ENCODE data around the gene PBOV1.

PBOV1 gene

GRCh38 chr6:138253731-138254130 lies 35.4 kb upstream of the PBOV1 start:
- no peak for TF ChIP-seq MAX (IDR thresholded peaks at IDR 0.05)

- TF ChIP-seq FOXM1 (IDR thresholded peaks at IDR 0.05; ENCODE audit: borderline replicate concordance, low read depth) (no peak), ZBTB7A (IDR thresholded peaks at IDR 0.05; ENCODE audit: low read depth) (no peak), CEBPB (IDR thresholded peaks at IDR 0.05) (no peak), CREB1 (IDR thresholded peaks at IDR 0.05; ENCODE audit: low read depth) (no peak), RAD21 (IDR thresholded peaks at IDR 0.05; ENCODE audit: low read depth) (no peak), NFIC (IDR thresholded peaks at IDR 0.05) (no peak), TEAD4 (IDR thresholded peaks at IDR 0.05) (no peak), YY1 (IDR thresholded peaks at IDR 0.05; ENCODE audit: low read depth) (no peak), EGR1 (IDR thresholded peaks at IDR 0.05) (no peak)
Measured at GRCh38 chr6:138250513-138251247, 32.4 kb upstream of the PBOV1 start.

GRCh38 chr6:138250053-138250452 lies 31.8 kb upstream of the PBOV1 start:
- TF ChIP-seq YY1 (IDR thresholded peaks at IDR 0.05; ENCODE audit: low read depth) (no peak), TEAD4 (IDR thresholded peaks at IDR 0.05) (no peak), EGR1 (IDR thresholded peaks at IDR 0.05) (no peak), REST (IDR thresholded peaks at IDR 0.05; ENCODE audit: low read depth) (no peak), EP300 (IDR thresholded peaks at IDR 0.05; ENCODE audit: borderline replicate concordance) (no peak), CEBPB (IDR thresholded peaks at IDR 0.05) (no peak), TAF1 (IDR thresholded peaks at IDR 0.05; ENCODE audit: low read depth) (no peak), ZBTB7A (IDR thresholded peaks at IDR 0.05; ENCODE audit: low read depth) (no peak), TCF12 (IDR thresholded peaks at IDR 0.05; ENCODE audit: low read depth) (no peak)

- TF ChIP-seq YY1 (IDR thresholded peaks at IDR 0.05; ENCODE audit: low read depth): no peak
- no peak for TF ChIP-seq RAD21 (IDR thresholded peaks at IDR 0.05; ENCODE audit: low read depth)
- TF ChIP-seq NFIC (IDR thresholded peaks at IDR 0.05): no peak
- TF ChIP-seq TAF1 (IDR thresholded peaks at IDR 0.05; ENCODE audit: low read depth): no peak
- TF ChIP-seq REST (IDR thresholded peaks at IDR 0.05; ENCODE audit: low read depth): no peak
- TF ChIP-seq TEAD4 (IDR thresholded peaks at IDR 0.05): no peak
- no peak for TF ChIP-seq EP300 (IDR thresholded peaks at IDR 0.05; ENCODE audit: borderline replicate concordance)
- TF ChIP-seq CREB1 (IDR thresholded peaks at IDR 0.05; ENCODE audit: low read depth): no peak
- no peak for TF ChIP-seq MAX (IDR thresholded peaks at IDR 0.05)
- no peak for TF ChIP-seq EGR1 (IDR thresholded peaks at IDR 0.05)
- TF ChIP-seq ZBTB7A (IDR thresholded peaks at IDR 0.05; ENCODE audit: low read depth): no peak
- no peak for TF ChIP-seq FOXM1 (IDR thresholded peaks at IDR 0.05; ENCODE audit: borderline replicate concordance, low read depth)
Measured at GRCh38 chr6:138248878-138249277, 30.6 kb upstream of the PBOV1 start.

- TF ChIP-seq RAD21 (IDR thresholded peaks at IDR 0.05; ENCODE audit: low read depth) (no peak), CEBPB (IDR thresholded peaks at IDR 0.05) (no peak), ZBTB7A (IDR thresholded peaks at IDR 0.05; ENCODE audit: low read depth) (no peak)
Measured at GRCh38 chr6:138248011-138248410, 29.7 kb upstream of the PBOV1 start.

GRCh38 chr6:138246650-138247440 lies 28.6 kb upstream of the PBOV1 start:
- TF ChIP-seq FOXM1 (IDR thresholded peaks at IDR 0.05; ENCODE audit: borderline replicate concordance, low read depth): no peak
- TF ChIP-seq EGR1 (IDR thresholded peaks at IDR 0.05): no peak
- no peak for TF ChIP-seq TCF12 (IDR thresholded peaks at IDR 0.05; ENCODE audit: low read depth)
- TF ChIP-seq ZBTB7A (IDR thresholded peaks at IDR 0.05; ENCODE audit: low read depth): no peak
- TF ChIP-seq TAF1 (IDR thresholded peaks at IDR 0.05; ENCODE audit: low read depth): no peak
- no peak for TF ChIP-seq MAX (IDR thresholded peaks at IDR 0.05)
- no peak for TF ChIP-seq EP300 (IDR thresholded peaks at IDR 0.05; ENCODE audit: borderline replicate concordance)
- no peak for TF ChIP-seq CEBPB (IDR thresholded peaks at IDR 0.05)
- TF ChIP-seq YY1 (IDR thresholded peaks at IDR 0.05; ENCODE audit: low read depth): no peak
- TF ChIP-seq TEAD4 (IDR thresholded peaks at IDR 0.05): no peak
- TF ChIP-seq RAD21 (IDR thresholded peaks at IDR 0.05; ENCODE audit: low read depth): no peak
- TF ChIP-seq NFIC (IDR thresholded peaks at IDR 0.05): no peak

Measured in Ishikawa (cell line).